NCI-H1436 treated with DMSO at 0.1 percent for 48 hours (cell line): ENCODE measurements around the gene B3GNT8.
"Not testable (repeated sequence)": the region's sequence is repeated elsewhere in the genome, so short reads cannot be mapped to it uniquely, and the experiment has no call there.

Source experiments
- DNase-seq: peaks from one replicate; lab custom pipeline; 2025; lab: John Stamatoyannopoulos, UW

The B3GNT8 gene

GRCh38 chr19:41435936-41436673 lies 8.9 kb upstream of the B3GNT8 start:
- no peak for DNase-seq

- not testable (repeated sequence) for DNase-seq
Observed at GRCh38 chr19:41435376-41435775, 8.2 kb upstream of the B3GNT8 start.

GRCh38 chr19:41434450-41434849 lies 7.3 kb upstream of the B3GNT8 start:
- DNase-seq: no peak

- DNase-seq: no peak
Observed at GRCh38 chr19:41433171-41433570, 6.0 kb upstream of the B3GNT8 start.

- no peak for DNase-seq
Observed at GRCh38 chr19:41431426-41432386, 4.5 kb upstream of the B3GNT8 start.

GRCh38 chr19:41430922-41431321 lies 3.7 kb upstream of the B3GNT8 start:
- no peak for DNase-seq

- DNase-seq: no peak
Observed at GRCh38 chr19:41428481-41428859, 1.3 kb upstream of the B3GNT8 start.

GRCh38 chr19:41427647-41428480 lies 690 bp upstream of the B3GNT8 start:
- DNase-seq: no peak

- no peak for DNase-seq
Observed at GRCh38 chr19:41426116-41426841, 895 bp downstream of the B3GNT8 start.

GRCh38 chr19:41425174-41426115 lies 1.7 kb downstream of the B3GNT8 start:
- no peak for DNase-seq

- DNase-seq: no peak
Observed at GRCh38 chr19:41424335-41425173, 2.6 kb downstream of the B3GNT8 start.

- no peak for DNase-seq
Observed at GRCh38 chr19:41422955-41423354, 4.2 kb downstream of the B3GNT8 start.

- DNase-seq: no peak
Observed at GRCh38 chr19:41422456-41422855, 4.7 kb downstream of the B3GNT8 start.

GRCh38 chr19:41421973-41422372 lies 5.2 kb downstream of the B3GNT8 start:
- DNase-seq: no peak

- no peak for DNase-seq
Observed at GRCh38 chr19:41421314-41421713, 5.9 kb downstream of the B3GNT8 start.

- DNase-seq: no peak
Observed at GRCh38 chr19:41420101-41420880, 6.9 kb downstream of the B3GNT8 start.

- DNase-seq: no peak
Observed at GRCh38 chr19:41416194-41416674, 10.9 kb downstream of the B3GNT8 start.

- no peak for DNase-seq
Observed at GRCh38 chr19:41415154-41415571, 12.0 kb downstream of the B3GNT8 start.
